Caco-2 (cell line): ENCODE results near the gene NNT. TPM values are rescaled to one million over a fixed set of nuclear protein-coding genes. Genes with fewer than 3 reads are reported as not detected.
"Not testable (repeated sequence)": the region's sequence is repeated elsewhere in the genome, so short reads cannot be mapped to it uniquely, and the experiment has no call there.

Source experiments
- BruUV-seq: library from RNA; stranded (reverse); fragments of 400-500 nt; replicated peaks from 2 replicates; lab custom pipeline; 2021; lab: Mats Ljungman, UMichigan
- CTCF ChIA-PET: fragments of 300-600 bp; sonication (Branson Sonifier 250); formaldehyde crosslinking; loops from one replicate; lab custom pipeline; 2022; ENCODE audit warnings: antibody characterized with exemption; lab: Charles Lee
- POLR2A ChIA-PET: fragments of 300-600 bp; sonication (Branson Sonifier 250); formaldehyde crosslinking; loops from one replicate; lab custom pipeline; 2022; ENCODE audit warnings: antibody characterized with exemption; lab: Charles Lee
- DNase-seq, 2 experiments: peaks; one replicate each; pipeline versions ENCODE4 v3.0.0 to v3.0.0-alpha.2; 2020 to 2022
- H3K27me3 ChIP-seq: replicated peaks from 2 replicates; pipeline ENCODE4 v1.6.0; 2011; ENCODE audit warnings: low read length; ENCODE audit not compliant: control insufficient read depth, insufficient read depth
- H3K36me3 ChIP-seq: 2 replicates; pipeline ENCODE4 v1.5.1; 2011; ENCODE audit warnings: low read length; ENCODE audit not compliant: control insufficient read depth, insufficient read depth
- H3K4me1 ChIP-seq: fragments of 250-450 bp; sonication (Bioruptor Pico); 2 replicates; pipeline ENCODE4 v1.5.1; 2020; ENCODE audit warnings: mild to moderate bottlenecking
- H3K4me3 ChIP-seq: 2 replicates; pipeline ENCODE4 v1.5.1; 2011; ENCODE audit warnings: low read depth, mild to moderate bottlenecking, control low read depth, low read length
- H3K9me3 ChIP-seq: fragments of 250-450 bp; sonication (Bioruptor Pico); 2 replicates; pipeline ENCODE4 v1.5.1; 2020; ENCODE audit warnings: mild to moderate bottlenecking, moderate library complexity
- H3K27ac Mint-ChIP-seq: one replicate; pipeline ENCODE4 v1.8.0; 2022; ENCODE audit warnings: mixed read lengths; ENCODE audit not compliant: unreplicated experiment
- H3K27me3 Mint-ChIP-seq: one replicate; pipeline ENCODE4 v1.8.0; 2022; ENCODE audit warnings: mixed read lengths; ENCODE audit not compliant: insufficient read depth, unreplicated experiment
- H3K36me3 Mint-ChIP-seq: one replicate; pipeline ENCODE4 v1.8.0; 2022; ENCODE audit warnings: mild to moderate bottlenecking, mixed read lengths; ENCODE audit not compliant: insufficient read depth, unreplicated experiment
- H3K4me1 Mint-ChIP-seq: one replicate; pipeline ENCODE4 v1.8.0; 2022; ENCODE audit warnings: low read depth, mixed read lengths; ENCODE audit not compliant: unreplicated experiment
- H3K4me3 Mint-ChIP-seq: one replicate; pipeline ENCODE4 v1.8.0; 2022; ENCODE audit warnings: mild to moderate bottlenecking, moderate library complexity, mixed read lengths; ENCODE audit not compliant: unreplicated experiment
- H3K9me3 Mint-ChIP-seq: one replicate; pipeline ENCODE4 v1.8.0; 2022; ENCODE audit warnings: mixed read lengths; ENCODE audit not compliant: unreplicated experiment
- CTCF ChIP-seq, 2 experiments: fragments of 200-600 bp in 1 of 2; IDR thresholded peaks; 1 replicate in 1 of 2; 2 replicates in 1 of 2; pipeline versions ENCODE4 v1.5.1 to v1.8.0; 2011 to 2022; ENCODE audit warnings: antibody characterized with exemption in 1 of 2, control low read depth in 1 of 2, inconsistent platforms in 1 of 2, low read depth in 1 of 2, low read length in 1 of 2, mild to moderate bottlenecking in 1 of 2, moderate library complexity in 1 of 2; ENCODE audit not compliant: insufficient read depth in 1 of 2, severe bottlenecking in 1 of 2, unreplicated experiment in 1 of 2
- intact Hi-C: fragments of 100-400 bp; cut with micrococcal nuclease; formaldehyde crosslinking; loops from one replicate; pipeline ENCODE4 v1.10.0; 2022; ENCODE audit not compliant: unreplicated experiment
- total RNA-seq: library from RNA; stranded (reverse); gene quantifications from 2 replicates; pipeline ENCODE4 v1.2.3, GENCODE V29; 2022

The NNT gene
- total RNA-seq, 1 experiment from 2014 or later: 44.8 TPM

- no peaks in the 10 kb centered on the region for H3K36me3 Mint-ChIP-seq
- no peaks in the 10 kb centered on the region for H3K4me1 ChIP-seq
- H3K27ac Mint-ChIP-seq: no peak overlapping the region
- no peaks in the 10 kb centered on the region for H3K27me3 ChIP-seq
- no peaks in the 10 kb centered on the region; the same call in 1 of the 2 replicates for H3K36me3 ChIP-seq
- POLR2A ChIA-PET: no interaction called here
- no peaks in the 10 kb centered on the region for H3K27me3 Mint-ChIP-seq
- no peaks in the 10 kb centered on the region for H3K9me3 Mint-ChIP-seq
- CTCF ChIA-PET: no interaction called here
- no TSS peak for BruUV-seq
- no peak for DNase-seq
- intact Hi-C loops: no loop called here
- TF ChIP-seq CTCF (IDR thresholded peaks at IDR 0.05; ENCODE audit: insufficient read depth in 1 of 2, low read depth in 1 of 2, low read length in 1 of 2, severe bottlenecking in 1 of 2, unreplicated experiment in 1 of 2): no peak
- H3K4me3 Mint-ChIP-seq: no peak overlapping the region
- no peaks in the 10 kb centered on the region for H3K4me1 Mint-ChIP-seq
- H3K4me3 ChIP-seq: no peak overlapping the region
- H3K9me3 ChIP-seq: no peaks in the 10 kb centered on the region; the same call in 1 of the 2 replicates
Observed at GRCh38 chr5:43572357-43572756, 30.6 kb upstream of the NNT start.

- CTCF ChIA-PET: no interaction called here
- H3K36me3 ChIP-seq: no peaks in the 10 kb centered on the region; the same call in 1 of the 2 replicates
- H3K27me3 Mint-ChIP-seq: no peaks in the 10 kb centered on the region
- no peaks in the 10 kb centered on the region for H3K27me3 ChIP-seq
- POLR2A ChIA-PET: no interaction called here
- H3K4me3 Mint-ChIP-seq: no peak overlapping the region
- no peak for DNase-seq
- no peaks in the 10 kb centered on the region for H3K36me3 Mint-ChIP-seq
- H3K9me3 ChIP-seq: no peaks in the 10 kb centered on the region; the same call in 1 of the 2 replicates
- no peaks in the 10 kb centered on the region for H3K4me1 ChIP-seq
- no peaks in the 10 kb centered on the region for H3K9me3 Mint-ChIP-seq
- no peak for TF ChIP-seq CTCF (IDR thresholded peaks at IDR 0.05; ENCODE audit: insufficient read depth in 1 of 2, low read depth in 1 of 2, low read length in 1 of 2, severe bottlenecking in 1 of 2, unreplicated experiment in 1 of 2)
- no peak overlapping the region for H3K4me3 ChIP-seq
- BruUV-seq: no TSS peak
- intact Hi-C loops: no loop called here
- H3K27ac Mint-ChIP-seq: no peak overlapping the region
- no peaks in the 10 kb centered on the region for H3K4me1 Mint-ChIP-seq
Observed at GRCh38 chr5:43573058-43573457, 29.9 kb upstream of the NNT start.

GRCh38 chr5:43580402-43581210 lies 22.4 kb upstream of the NNT start:
- H3K27me3 Mint-ChIP-seq, intact Hi-C loops, BruUV-seq, H3K4me1 ChIP-seq, H3K9me3 ChIP-seq, H3K27ac Mint-ChIP-seq, H3K4me1 Mint-ChIP-seq, H3K27me3 ChIP-seq, POLR2A ChIA-PET, H3K36me3 Mint-ChIP-seq, H3K4me3 Mint-ChIP-seq, H3K36me3 ChIP-seq, H3K9me3 Mint-ChIP-seq, DNase-seq, H3K4me3 ChIP-seq, CTCF ChIA-PET: not testable (repeated sequence)
